Dedifferentiated amniotic fluid mesenchymal stem cell (primary cell): ENCODE results near the gene INSM1.
"Not testable (repeated sequence)": the region's sequence is repeated elsewhere in the genome, so short reads cannot be mapped to it uniquely, and the experiment has no call there.

ENCODE experiments used
- DNase-seq: peaks from one replicate; pipeline ENCODE4 v3.0.0-alpha.2; 2016; ENCODE audit errors: extremely low spot score

Gene INSM1, protein sequence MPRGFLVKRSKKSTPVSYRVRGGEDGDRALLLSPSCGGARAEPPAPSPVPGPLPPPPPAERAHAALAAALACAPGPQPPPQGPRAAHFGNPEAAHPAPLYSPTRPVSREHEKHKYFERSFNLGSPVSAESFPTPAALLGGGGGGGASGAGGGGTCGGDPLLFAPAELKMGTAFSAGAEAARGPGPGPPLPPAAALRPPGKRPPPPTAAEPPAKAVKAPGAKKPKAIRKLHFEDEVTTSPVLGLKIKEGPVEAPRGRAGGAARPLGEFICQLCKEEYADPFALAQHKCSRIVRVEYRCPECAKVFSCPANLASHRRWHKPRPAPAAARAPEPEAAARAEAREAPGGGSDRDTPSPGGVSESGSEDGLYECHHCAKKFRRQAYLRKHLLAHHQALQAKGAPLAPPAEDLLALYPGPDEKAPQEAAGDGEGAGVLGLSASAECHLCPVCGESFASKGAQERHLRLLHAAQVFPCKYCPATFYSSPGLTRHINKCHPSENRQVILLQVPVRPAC

GRCh38 chr20:20367575-20368417, at the start of gene INSM1:
Gene INSM1 (plus strand): TSS chr20:20368104. CDS start chr20:20368268, 164 bp downstream.
- no peak for DNase-seq

GRCh38 chr20:20318365-20319161, 49.3 kb upstream of the INSM1 start:
- no peak for DNase-seq

DNA sequence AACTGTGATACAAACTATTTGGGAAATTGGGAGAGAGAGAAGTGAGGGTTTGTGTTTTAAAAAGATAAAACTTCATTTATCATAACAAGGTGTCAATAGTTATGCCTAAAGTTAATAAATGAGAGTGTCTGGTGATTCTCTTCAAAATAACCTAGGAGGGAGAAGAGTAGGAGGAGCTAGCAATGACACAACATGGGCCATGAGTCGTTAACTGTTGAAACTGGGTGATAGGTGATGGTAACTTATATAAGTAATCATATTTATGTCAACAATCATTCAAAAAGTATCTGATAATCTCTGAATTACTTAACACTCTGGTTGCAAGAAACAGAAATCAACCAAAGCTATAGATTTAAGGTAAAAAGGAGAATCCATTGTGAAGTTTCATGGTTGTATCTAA, 46.8 kb upstream of the INSM1 start:
- DNase-seq = no peak

GRCh38 chr20:20321917-20322316, 46.0 kb upstream of the INSM1 start:
- no peak for DNase-seq

GRCh38 chr20:20322912-20323311, 45.0 kb upstream of the INSM1 start:
- DNase-seq = no peak

- no peak for DNase-seq
Observed at GRCh38 chr20:20327746-20328145, 40.2 kb upstream of the INSM1 start.

- DNase-seq = no peak
Observed at GRCh38 chr20:20329564-20329963, 38.3 kb upstream of the INSM1 start.

- no peak for DNase-seq
Observed at GRCh38 chr20:20331156-20331555, 36.7 kb upstream of the INSM1 start.

DNA sequence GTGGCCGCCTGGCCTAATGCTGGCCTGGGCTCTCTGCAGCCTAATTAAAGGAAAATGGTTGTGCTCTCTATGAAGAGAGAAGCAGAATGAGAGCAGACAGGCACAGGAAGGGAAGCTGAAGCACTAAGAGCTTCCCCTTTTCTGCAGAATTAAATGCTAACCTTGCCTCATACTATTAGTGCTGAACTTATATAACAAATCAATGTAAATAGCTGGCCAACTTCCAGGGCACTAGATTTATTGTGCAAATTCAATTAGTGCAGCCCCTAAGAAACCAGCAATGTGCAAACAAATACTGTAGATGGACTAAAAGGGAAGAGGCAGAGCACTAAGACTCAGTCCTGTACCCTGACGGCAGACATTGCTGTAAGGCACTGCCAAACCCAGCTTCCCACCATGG, 36.1 kb upstream of the INSM1 start:
- no peak for DNase-seq

- DNase-seq = no peak
Observed at GRCh38 chr20:20333866-20334265, 34.0 kb upstream of the INSM1 start.

- no peak for DNase-seq
Observed at GRCh38 chr20:20334489-20334888, 33.4 kb upstream of the INSM1 start.

GRCh38 chr20:20338133-20338730, 29.7 kb upstream of the INSM1 start:
- DNase-seq = no peak

DNA sequence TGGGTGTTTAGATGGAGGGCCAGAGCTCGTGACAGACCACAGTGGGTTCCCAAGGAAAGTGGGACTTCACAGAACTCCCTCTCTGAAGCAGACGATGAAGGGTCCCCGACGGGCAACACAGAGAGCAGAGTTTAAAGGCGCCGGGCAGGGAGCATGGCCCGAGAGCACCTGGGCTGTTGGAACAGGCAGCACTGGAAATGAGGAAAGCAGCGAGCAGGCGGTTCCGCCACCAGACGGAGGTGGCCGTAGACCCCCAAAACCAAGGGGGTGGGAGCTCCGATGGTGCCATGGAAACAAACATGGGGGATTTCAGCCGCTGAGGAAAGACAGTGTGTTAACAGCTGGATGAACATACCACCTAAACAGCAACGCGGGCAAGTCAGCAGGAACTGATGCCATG, 27.5 kb upstream of the INSM1 start:
- DNase-seq = no peak

GRCh38 chr20:20341371-20341770, 26.5 kb upstream of the INSM1 start:
- DNase-seq = no peak

DNA sequence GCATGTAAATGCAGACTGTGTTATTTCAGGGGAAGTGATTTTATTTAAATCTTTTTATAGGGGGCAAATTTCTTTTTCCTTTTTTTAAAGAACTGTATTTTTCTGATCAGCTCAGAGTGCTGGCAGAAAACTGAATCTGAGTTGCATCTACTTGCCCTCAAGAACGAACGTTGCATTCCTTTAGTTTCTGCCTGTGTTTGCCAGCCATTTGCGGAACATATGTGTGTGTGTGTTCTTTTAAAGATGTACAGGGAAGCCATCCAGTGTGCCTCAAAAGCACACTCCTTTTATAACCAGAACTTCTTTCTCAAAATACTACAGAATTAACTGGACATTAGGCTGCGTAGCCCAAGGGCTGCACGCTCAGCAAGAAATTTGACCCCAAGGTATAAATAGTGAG, 25.8 kb upstream of the INSM1 start:
- no peak for DNase-seq

DNA sequence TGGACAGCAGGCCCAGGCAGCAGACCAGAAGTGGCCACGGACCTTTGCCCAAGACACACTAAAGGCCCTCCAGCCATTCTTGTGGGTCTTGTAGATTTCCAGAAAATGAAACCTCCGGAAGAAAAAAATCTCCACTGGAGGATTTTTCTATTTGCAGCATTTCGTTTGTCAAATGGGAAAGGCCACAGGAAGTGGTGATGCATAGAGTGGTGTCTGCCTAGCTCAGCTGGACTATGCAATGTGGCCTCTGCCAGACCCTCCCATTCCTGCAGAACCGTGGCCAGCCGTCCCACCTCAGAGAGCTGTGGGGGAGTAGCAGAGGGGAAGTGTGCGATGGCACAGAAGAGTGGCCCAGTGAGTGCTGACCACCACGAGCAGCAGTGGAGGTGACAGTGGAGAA, 24.0 kb upstream of the INSM1 start:
- DNase-seq = no peak

DNA sequence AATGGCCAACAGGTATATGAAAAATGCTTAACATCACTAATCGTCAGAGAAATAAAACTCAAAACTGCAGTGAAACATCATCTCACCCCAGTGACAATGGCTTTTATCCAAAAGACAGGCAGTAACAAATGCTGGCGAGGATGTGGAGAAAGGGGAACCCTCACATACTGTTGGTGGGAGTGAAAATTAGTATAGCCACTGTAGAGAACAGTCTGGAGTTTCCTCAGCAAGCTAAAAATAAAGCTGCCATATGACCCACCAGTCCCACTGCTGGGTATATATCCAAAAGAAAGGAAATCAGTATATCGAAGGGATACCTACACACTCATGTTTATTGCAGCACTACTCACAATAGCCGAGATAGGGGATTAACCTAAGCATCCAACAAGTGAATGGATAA, 23.4 kb upstream of the INSM1 start:
- DNase-seq = no peak

- no peak for DNase-seq
Observed at GRCh38 chr20:20353576-20353975, 14.3 kb upstream of the INSM1 start.

- DNase-seq = not testable (repeated sequence)
Observed at GRCh38 chr20:20355503-20355902, 12.4 kb upstream of the INSM1 start.

- DNase-seq = no peak
Observed at GRCh38 chr20:20358801-20359200, 9.1 kb upstream of the INSM1 start.

GRCh38 chr20:20359628-20360027, 8.3 kb upstream of the INSM1 start:
- no peak for DNase-seq

DNA sequence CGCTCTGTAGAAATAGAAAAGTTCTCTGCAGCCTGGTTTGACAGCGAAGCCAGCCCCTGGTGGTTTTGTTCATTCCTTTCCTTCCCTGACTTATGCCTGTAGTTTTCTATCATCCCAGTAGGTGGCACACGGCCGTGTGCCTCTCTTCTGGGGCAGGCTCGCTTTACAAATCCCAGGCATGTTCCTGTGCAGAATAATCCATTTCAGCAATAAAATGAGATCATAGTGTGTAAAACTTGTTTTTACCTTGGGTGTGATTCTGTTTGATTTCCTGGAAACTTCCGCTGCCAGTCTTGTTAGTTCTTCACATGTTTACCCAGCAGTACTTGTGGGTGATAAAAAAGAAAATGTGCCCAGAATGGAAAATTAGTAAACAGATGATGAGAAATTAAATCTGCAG, 7.4 kb upstream of the INSM1 start:
- DNase-seq = peak; percentile 66
